Hypothalamus (tissue), 51 donors: Measurements from ENCODE around the gene PDCD6IP.
"Not testable (repeated sequence)": the region's sequence is repeated elsewhere in the genome, so short reads cannot be mapped to it uniquely, and the experiment has no call there.

Experiments
- DNase-seq, 51 donors: peaks; one replicate each; lab custom pipeline; 2025; lab: John Stamatoyannopoulos, UW

The PDCD6IP gene

DNA sequence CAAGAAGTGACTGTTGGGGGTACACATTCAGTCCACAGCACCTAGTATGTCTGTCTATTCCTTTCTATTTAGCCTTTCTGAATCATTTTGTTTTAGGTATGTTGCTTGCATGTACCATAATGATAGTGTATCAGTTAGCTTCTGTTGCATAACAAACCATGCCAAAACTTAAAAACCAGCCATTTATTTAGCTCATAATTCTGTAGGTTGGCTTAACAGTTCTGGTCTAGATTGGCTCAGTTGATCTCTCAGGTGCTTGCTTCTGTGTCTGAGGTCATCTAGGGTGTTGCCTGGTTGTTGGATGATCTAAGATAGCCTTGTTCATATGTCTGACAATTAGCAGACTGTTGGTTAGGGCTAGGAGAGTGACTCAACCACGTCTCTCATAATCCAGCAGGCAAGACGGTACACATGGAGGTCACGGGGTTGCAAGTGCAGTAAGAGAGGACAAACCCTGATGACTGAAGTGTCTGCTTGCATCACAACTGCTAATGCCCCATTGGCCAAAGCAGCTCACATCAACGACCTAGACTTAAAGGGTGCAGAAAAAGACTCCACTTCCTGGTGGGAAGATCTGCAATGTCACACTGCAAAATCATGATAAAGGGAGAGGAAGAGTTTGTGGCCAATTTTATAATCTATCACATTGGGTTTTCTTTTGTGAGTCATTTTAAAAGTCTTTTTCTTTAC lies 6.8 kb upstream of the PDCD6IP start:
- no peak for DNase-seq

DNA sequence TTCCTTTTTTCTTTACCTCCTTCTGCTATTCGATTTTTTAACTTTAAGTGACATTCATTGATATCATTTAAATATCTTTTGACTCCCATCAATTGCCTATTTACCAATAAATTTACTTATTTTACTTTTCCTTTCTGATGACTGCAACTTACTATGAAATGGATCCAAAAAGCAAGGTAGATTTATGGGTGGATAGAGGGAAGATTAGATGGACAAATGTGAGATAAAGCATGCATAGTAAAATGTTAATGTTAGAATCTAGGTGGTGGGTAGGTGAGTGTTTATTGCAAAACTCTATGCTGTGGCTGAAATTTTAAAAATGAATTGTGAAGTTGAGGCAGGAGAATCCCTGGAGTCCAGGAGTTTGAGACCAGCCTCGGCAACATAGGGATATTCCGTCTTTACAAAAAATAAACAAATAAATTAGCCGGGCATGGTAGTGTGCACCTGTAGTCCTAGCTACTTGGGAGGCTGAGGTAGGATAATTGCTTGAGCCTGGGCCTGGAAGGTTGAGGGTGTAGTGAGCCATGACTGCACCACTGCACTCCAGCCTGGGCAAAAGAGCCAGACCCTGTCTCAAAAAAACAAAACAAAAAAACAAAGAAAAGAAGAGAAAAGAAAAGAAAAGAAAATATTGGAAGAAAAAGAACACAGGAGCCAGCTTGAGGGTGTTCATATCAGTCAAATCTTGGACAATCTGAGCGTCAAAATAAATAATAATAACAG lies 6.1 kb upstream of the PDCD6IP start:
- DNase-seq: no peak

DNA sequence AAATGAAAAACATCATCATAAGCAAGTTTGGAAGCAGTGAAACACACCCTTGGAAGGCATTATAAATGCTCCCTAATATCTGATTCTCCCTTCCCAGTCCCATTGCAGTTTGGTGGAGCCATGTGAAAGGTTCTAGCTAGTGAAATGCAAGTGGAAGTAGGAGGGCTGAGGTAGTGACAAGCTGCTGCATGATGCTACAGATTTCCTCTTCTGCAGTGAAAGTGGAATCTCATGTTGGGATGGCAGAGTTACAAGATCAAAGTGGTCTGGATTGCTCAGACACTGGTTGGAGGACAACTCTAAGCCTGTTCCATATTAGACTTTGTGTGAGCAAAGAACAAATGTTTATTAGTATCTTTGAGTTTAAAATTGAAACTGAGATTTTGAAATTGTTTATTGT lies 3.3 kb upstream of the PDCD6IP start:
- no peak for DNase-seq

DNA sequence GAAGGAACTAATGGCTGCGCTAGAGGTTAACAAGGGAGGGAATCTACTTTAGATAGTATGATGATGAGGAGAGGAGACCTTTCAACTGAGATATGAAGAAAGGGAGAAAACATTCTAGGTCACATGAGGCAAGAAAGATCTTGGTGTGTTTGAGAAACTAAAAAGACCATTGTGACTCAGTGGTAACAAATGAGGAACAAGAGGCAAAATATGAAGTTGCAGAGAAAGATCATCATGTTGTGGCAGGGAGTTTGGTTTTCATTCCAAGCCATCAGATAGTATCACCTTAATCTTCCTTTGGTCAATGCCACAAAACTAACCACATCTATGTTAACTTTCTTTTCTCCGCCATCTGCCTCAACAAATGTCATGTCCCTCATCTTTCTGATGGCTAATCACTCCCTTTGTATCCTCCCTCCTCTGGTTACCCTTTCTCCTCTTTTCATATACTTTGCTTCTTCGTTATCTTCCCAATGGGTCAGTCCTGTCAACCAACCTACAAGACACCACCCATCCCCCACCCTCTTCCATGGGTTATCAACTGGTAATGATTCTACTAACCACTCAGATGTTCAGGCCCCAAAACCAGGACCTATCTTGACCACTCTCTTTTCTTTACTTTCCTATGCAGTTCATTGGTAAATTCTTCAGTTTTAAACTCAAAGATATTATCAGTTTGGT lies 2.4 kb upstream of the PDCD6IP start:
- DNase-seq: no peak

DNA sequence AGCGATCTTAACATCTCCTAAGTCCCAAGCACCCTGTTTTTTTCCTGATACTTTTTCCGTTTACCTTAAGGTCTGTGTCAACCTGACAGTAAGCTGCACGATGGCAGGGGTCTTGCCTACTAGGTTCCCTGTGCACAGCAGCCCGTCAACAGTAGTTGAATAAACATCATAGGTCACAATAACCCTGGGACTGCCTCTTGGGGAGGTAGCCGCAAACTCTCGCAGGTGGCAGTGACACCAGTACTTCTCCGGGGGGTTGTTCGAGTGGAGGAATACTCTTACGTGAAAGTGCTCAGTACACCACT lies 365 bp upstream of the PDCD6IP start:
- peak in 1 of 51 donors; percentile 17 for DNase-seq

DNA sequence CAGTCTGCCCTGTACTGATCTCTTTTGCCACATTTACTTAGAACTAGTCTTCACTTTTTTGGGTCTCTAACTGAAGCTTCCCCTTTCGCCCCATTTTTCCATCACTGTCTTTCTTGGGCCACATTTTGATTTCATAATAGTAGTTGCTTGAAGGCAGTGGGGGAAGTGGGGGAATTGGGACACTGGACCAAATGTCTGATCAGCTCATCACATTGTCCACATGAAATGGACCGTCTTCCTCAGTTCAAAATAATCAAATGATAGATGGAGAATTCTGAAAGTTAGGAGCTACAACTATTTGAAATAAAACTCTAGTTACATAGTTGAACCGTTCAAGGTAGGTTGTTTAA lies 747 bp downstream of the PDCD6IP start:
- DNase-seq: no peak

DNA sequence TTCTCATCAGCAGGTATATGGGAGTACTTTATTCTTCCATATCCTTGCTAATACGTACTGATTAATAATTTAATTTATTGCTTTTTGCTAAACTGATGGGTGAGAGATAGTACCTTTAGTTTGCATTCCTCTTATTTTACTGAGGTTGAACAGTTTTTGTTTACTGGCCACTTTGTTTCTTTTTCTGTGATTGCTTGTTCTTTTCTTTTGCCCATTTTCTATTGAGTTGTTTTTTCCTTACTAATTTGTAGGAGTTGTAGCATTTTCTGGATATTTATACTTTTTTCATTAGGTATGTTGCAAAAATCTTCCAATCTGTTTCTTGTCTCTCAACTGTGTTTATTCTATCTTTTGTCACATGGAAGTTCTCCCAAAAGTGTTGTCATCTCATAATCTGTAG lies 4.8 kb downstream of the PDCD6IP start:
- DNase-seq: no peak

DNA sequence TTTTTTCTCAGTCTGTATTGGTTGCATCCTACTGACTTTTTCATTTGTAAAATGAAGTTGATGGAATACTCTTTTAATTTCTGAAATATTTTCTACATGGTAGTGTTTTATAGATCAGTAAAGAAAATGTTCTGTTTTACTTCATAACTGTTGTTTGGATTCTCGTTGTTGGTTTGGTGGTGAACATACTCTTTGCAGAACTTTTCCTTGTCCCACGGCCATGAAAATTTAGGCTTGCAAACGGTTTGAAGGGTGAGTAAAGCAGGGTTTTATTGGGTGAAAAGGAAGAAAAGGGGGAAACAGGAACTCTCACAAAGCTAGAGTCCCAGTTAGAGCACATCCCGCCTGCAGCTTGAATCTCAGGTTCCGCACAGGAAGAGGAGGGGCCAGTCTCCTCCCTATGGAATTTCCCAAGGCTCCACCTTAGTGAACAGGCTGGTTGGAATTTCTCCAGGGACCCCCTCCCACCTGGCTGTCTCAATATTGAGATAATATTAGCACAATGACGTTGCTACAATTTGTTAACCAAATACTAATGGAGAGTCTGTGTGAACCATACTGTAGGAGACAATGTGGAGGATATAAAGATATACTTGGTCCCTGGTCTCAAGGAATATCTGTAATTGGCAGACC lies 5.6 kb downstream of the PDCD6IP start:
- no peak for DNase-seq

DNA sequence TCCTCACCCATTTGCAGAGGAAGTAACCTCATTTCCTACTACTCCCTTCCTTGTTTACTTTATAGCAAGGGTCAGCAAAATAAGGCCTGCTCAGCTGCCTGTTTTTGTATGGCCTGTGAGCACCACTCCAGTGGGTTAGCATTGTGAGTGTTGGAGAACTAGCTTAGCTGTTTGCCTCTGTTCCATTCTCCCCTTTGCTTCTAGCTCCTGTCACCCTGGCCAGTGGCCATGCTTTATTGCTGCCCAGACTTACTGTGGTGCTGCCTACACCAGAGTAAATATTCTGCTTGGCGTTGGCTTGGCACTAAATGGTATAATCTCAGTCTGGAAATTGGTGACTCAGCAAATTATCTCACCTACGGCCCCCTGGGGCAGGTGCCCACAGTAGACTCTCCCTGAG lies 8.8 kb downstream of the PDCD6IP start:
- no peak for DNase-seq

DNA sequence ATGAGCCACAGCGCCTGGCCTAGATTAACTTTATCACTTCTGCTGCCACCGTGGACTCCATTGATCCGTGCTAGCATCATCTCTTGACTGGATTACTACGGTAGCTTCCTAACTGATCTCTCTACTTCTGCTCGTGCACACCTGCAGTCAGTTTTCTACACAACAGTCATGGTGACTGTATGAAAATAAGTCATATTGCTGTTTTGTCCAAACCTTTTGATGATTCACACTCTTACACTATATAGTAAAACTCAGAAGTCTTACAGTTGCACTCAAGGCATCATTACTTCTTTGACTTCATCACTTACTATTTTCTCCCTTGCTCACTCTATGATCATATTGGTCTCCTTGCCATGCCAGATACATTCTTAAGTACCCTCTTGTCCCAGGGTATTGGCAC lies 10.1 kb downstream of the PDCD6IP start:
- DNase-seq: no peak

DNA sequence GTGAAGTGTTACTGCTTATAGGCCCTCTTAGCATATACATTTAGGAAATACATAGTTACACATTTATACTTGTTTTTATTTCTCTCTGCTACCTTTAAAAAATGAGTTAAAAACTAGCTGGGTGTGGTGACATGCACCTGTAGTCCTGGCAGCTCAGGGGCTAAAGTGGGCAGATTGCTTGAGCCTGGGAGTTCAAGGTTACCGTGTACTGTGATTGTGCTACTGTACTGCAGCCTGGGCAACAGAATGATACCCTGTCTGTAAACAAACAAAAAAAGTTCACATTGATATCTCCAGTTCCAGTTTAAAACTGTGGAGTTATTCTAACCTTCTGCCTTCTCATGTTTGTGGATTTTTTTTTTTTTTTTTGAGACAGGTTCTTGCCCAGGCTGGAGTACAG lies 12.1 kb downstream of the PDCD6IP start:
- no peak for DNase-seq

DNA sequence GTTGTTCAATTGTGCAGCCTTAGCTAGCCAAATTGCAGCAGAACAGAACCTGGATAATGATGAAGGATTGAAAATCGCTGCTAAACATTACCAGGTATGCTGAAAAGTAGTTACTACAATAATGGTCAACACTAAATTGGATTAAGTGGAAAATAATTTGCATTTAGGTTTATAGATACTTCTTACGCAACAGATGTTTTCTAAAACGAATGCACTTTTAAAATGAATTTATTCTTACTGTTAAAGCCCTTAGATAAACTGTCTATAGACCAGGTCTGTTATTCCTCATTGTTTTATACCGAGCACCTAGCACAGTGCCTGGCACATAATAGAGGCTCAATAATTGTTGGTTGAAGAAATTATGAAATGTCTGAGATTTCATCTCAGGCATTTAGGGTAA lies 23.6 kb downstream of the PDCD6IP start:
- no peak for DNase-seq

DNA sequence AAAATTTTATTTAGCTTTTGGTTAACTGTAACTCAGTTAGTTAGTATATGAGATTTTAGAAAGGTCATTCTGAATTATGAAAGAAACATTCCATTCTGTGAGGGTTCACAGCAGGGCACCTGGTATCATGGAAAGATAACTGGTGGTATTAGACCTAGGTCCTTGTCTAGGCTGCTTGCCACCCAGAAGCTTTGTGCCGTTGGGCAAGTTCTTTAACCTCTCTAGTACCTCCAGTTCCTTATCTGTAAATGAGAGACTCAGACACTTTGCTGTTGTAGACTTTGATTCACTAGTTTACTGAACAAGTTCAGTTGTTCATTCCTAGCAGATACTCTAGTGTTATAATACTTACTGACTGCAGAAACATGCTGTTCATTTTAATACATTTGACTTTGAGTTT lies 25.4 kb downstream of the PDCD6IP start:
- DNase-seq: no peak

DNA sequence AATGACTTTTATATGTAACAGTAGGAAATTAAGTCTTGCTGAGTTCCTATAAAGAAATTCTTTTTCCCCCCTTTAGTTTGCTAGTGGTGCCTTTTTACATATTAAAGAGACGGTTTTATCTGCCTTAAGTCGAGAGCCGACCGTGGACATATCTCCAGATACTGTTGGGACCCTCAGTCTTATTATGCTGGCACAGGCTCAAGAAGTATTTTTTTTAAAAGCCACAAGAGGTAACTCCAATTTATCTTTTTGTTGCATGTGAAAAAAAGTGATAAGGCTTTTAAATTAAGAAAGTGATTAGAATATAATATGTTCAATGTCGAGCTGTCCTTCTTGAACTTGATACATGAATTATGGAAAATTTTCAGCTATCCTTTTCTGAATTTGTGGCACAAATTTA lies 26.7 kb downstream of the PDCD6IP start:
- no peak for DNase-seq

DNA sequence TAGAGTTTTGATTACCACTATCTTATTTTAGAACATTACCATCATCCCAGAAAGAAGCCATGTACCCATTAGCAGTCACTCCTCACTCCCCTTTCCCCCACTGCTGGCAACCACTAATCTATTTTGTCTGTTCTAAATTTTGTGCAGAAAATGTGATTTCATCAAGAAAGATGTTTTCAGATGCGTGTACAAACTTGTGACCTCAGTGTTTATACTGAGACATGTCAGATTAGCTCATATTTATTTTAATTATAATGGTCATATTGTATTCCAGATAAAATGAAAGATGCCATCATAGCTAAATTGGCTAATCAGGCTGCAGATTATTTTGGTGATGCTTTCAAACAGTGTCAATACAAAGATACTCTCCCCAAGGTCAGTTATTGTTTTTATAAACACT lies 27.8 kb downstream of the PDCD6IP start:
- no peak for DNase-seq

DNA sequence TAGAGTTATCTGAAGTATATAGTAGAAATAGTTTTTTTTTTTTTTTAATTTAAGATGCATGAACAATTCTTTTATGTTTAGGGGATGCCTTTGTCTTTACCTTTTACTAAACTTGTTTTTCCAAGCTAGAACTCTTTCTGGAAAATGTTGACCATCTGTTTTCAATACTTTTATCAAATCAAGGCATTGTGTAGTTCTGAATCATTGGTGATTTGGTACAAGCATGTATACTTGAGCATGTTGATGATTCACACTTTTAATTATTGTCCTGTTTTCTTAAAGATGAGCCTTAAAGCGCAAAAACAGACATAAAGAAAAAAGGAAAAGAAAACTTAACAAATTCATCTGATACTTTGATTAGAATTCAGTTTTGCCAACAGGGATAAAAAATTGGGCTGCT lies 28.3 kb downstream of the PDCD6IP start:
- DNase-seq: no peak

DNA sequence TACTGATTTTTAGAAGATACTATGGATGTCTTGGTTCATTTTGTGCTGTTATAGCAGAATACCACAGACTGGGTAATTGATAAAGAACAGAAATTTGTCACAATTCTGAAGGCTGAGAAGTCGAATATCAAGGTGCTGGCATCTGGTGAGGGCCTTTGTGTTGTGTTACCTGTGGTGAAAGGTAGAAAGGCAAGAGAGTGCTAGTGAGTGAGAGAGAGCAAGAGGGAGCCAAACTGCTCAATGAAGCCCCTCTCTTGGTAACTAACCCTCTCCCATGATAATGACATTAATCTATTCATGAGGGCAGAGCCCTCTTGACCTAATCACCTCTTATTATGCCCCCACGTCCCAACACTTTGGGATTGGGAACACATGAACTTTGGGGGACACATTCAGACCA lies 31.3 kb downstream of the PDCD6IP start:
- no peak for DNase-seq

DNA sequence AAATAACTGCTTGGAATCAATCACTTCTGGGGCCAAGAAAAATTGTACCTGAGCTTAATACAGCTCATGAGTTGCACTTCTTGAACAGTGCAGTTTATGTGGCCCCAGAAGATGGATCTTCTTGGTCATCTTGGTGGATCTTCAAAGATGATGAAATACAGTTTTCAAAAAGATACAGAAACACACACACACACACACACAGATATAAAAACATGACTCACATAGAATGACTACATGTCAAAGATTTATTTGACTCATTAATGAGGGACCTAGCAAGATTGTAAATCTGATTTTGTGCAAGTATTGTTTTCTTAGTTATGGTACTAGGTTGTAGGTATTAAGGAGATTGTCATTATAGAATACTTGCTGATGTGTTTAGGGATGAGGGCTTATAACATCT lies 32.6 kb downstream of the PDCD6IP start:
- DNase-seq: no peak

DNA sequence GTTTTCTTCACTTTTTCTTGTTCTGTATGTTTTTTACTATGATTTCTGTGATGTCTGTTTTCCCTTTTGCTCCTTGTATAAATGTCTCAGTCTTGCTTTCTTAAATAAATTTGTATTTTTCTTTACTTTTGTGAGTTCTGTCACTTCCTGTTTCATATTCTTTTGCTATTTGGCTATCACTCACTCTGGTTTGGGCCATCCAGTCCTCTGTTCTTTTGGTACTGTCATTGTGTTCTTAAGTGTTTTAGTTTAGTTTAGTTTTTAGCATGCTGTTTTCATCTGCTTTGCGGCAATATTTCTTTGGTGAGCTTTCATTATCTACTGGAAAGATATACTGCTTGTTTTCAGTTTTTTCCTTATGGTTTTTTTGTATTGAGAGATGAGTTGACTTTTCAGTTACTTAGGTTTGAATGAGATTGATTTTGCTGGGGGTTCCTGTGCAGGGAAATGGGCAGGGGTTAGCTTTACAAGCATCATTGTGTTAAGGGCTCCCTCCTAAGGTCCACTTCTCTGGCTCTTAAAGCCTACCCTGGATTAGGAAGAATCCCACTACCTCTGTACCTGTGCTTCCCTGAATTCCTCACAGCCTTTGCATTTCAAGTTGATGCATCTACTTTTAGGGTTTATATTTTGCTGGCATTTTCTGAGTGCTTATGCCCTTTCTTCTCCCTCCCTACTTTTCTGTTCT lies 35.1 kb downstream of the PDCD6IP start:
- DNase-seq: no peak

DNA sequence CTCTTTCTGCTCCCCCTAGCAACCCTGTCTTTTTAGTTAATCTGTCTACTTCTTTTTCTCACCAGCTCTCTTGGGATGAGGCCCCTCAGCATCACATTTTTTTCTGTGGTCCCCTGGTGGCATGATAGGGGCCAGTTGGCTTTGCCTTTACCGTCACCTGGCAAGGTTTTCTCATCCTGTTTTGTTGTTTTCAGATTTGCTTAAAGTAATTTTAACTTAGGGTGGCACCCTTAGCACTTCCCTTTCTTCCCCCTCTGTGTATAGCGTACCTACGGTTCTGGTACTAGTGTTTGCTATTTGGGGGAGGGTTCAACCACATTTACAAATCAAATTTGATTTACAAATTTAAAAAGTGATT lies 35.6 kb downstream of the PDCD6IP start:
- DNase-seq: no peak

DNA sequence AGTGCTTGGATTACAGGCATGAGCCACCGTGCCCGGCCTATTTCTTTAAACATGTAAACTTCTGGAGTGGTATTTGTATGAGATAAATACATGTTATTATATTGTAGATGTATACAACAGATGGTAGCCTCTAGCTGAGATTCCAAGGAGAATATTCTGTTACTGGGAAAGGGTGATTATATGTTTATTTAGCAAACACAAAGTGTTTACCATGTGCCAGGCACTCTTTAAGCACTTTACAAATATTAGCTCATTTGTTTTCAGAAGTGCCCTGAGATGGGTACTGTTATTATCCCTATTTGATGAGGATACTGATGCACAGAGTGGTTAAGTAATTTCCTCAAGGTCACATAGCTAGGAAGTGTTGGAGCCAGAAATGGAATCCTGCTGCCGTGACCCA lies 38.8 kb downstream of the PDCD6IP start:
- not testable (repeated sequence) for DNase-seq
